HepG2 (cell line): ENCODE data around the gene EPHA4. TPM values are rescaled to one million over a fixed set of nuclear protein-coding genes. Genes with fewer than 3 reads are reported as not detected.

Source experiments
- DR1 ChIP-seq: sonication (generic); formaldehyde crosslinking; IDR thresholded peaks from 2 replicates; pipeline ENCODE4 v1.8.0; 2021; ENCODE audit warnings: mild to moderate bottlenecking, missing genetic modification reagents, inconsistent platforms
- ETV6 ChIP-seq: sonication (generic); formaldehyde crosslinking; conservative IDR thresholded peaks from 2 replicates; pipeline ENCODE4 v1.4.0; 2020; ENCODE audit warnings: missing genetic modification reagents
- EZH2 ChIP-seq: conservative IDR thresholded peaks from 2 replicates; pipeline ENCODE4 v1.6.1; 2012; ENCODE audit warnings: mild to moderate bottlenecking, low read depth, low read length, moderate library complexity
- MBD4 ChIP-seq: IDR thresholded peaks from 2 replicates; pipeline ENCODE4 v1.6.1; 2012; ENCODE audit warnings: low read length, inconsistent platforms, borderline replicate concordance
- MXD3 ChIP-seq: IDR thresholded peaks from 2 replicates; pipeline ENCODE4 v1.6.1; 2016; ENCODE audit warnings: mild to moderate bottlenecking, missing biosample characterization, missing genetic modification reagents
- RBAK ChIP-seq: sonication (generic); formaldehyde crosslinking; IDR thresholded peaks from 2 replicates; pipeline ENCODE4 v1.5.1; 2020; ENCODE audit warnings: mild to moderate bottlenecking, missing genetic modification reagents
- TFAP4 ChIP-seq: sonication (generic); IDR thresholded peaks from 2 replicates; pipeline ENCODE4 v1.6.1; 2016; ENCODE audit warnings: low read depth, borderline replicate concordance
- WIZ ChIP-seq: sonication (generic); formaldehyde crosslinking; IDR thresholded peaks from 2 replicates; pipeline ENCODE4 v1.5.1; 2020; ENCODE audit warnings: mild to moderate bottlenecking, missing genetic modification reagents
- ZNF205 ChIP-seq: IDR thresholded peaks from 2 replicates; pipeline ENCODE4 v1.6.1; 2018; ENCODE audit warnings: missing biosample characterization, missing genetic modification reagents
- ZNF276 ChIP-seq: sonication (generic); formaldehyde crosslinking; IDR thresholded peaks from 2 replicates; pipeline ENCODE4 v1.4.0; 2020; ENCODE audit warnings: mild to moderate bottlenecking, low read depth, missing genetic modification reagents
- polyA plus RNA-seq, 8 experiments: library from polyadenylated mRNA; depleted of rRNA in 3 of 8; stranded (reverse) in 7 of 8; unstranded in 1 of 8; fragments of >200 nt; fragmentation: Illumina TruSeq in 4 of 8; extraction: Trizol in 4 of 8; gene quantifications; 2 replicates each; pipeline versions ENCODE4 v1.2.1 to v1.2.3, GENCODE V29; 2011 to 2016; ENCODE audit warnings: low read depth in 4 of 8, missing spikeins in 1 of 8, mixed read lengths in 1 of 8; ENCODE audit not compliant: insufficient read depth in 1 of 8
- total RNA-seq, 5 experiments: library from RNA; depleted of rRNA; stranded (reverse); fragments of >200 nt; fragmentation: Illumina TruSeq; extraction: Trizol; gene quantifications; 2 replicates each; pipeline ENCODE4 v1.2.3, GENCODE V29; 2016; ENCODE audit warnings: low read depth in 1 of 5
- TF ChIP-seq, protein P1 (sequence below): sonication (generic); formaldehyde crosslinking; IDR thresholded peaks from 2 replicates; pipeline ENCODE4 v1.4.0; 2020; ENCODE audit warnings: mild to moderate bottlenecking, missing genetic modification reagents

Gene EPHA4
- total and polyA plus RNA-seq, 2 of the 13 experiments (the other 11 are each of a cell fraction or from before 2014, with no cell fraction given) = not detected

- no peak for TF ChIP-seq DR1 (CRISPR knock-in tag)
- TF ChIP-seq, protein P1, sequence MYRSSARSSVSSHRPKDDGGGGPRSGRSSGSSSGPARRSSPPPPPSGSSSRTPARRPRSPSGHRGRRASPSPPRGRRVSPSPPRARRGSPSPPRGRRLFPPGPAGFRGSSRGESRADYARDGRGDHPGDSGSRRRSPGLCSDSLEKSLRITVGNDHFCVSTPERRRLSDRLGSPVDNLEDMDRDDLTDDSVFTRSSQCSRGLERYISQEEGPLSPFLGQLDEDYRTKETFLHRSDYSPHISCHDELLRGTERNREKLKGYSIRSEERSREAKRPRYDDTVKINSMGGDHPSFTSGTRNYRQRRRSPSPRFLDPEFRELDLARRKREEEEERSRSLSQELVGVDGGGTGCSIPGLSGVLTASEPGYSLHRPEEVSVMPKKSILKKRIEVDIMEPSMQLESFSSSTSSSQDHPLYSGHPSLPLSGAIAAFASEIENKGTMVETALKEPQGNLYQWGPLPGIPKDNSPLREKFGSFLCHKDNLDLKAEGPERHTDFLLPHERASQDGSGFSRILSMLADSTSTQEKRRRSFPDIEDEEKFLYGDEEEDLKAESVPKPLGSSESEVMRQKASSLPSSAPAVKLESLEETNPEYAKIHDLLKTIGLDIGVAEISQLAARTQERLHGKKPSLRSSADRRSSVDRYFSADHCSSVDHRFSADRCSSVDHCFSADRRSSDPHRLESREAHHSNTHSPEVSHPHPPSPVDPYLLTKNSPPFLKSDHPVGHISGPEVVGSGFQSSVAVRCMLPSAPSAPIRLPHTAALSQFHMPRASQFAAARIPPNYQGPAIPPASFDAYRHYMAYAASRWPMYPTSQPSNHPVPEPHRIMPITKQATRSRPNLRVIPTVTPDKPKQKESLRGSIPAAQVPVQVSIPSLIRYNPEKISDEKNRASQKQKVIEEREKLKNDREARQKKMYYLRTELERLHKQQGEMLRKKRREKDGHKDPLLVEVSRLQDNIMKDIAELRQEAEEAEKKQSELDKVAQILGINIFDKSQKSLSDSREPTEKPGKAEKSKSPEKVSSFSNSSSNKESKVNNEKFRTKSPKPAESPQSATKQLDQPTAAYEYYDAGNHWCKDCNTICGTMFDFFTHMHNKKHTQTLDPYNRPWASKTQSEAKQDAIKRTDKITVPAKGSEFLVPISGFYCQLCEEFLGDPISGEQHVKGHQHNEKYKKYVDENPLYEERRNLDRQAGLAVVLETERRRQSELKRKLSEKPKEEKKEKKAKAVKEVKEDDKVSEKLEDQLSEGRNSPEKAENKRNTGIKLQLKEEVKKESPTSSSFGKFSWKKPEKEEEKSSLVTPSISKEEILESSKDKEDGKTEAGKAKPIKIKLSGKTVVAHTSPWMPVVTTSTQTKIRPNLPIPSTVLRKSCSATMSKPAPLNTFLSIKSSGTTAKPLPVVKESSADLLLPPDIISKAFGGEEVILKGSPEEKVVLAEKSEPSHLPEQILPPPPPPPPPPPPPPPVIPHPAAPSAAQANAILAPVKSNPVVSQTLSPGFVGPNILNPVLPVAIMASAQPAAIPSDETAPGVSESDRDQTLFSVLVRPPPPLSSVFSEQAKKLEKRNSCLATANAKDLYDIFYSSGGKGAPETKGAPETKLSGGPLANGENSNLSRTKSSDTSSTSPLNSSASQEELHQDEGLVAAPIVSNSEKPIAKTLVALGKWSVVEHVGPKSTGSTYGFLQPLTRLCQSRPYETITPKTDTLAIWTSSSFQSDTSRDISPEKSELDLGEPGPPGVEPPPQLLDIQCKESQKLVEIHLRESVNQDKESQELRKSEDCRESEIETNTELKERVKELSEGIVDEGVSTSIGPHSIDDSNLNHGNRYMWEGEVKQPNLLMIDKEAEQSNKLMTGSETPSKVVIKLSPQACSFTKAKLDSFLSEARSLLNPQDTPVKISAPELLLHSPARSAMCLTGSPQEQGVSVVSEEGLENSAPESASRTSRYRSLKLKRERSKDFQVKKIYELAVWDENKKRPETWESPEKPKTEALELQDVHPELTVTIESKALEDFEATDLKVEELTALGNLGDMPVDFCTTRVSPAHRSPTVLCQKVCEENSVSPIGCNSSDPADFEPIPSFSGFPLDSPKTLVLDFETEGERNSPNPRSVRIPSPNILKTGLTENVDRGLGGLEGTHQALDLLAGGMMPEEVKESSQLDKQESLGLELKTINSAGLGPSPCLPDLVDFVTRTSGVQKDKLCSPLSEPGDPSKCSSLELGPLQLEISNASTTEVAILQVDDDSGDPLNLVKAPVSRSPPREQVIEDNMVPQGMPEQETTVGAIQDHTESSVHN (CRISPR knock-in tag) = no peak
- no peak for TF ChIP-seq ZNF276 (CRISPR knock-in tag)
- no peak for TF ChIP-seq MBD4
- no peak for TF ChIP-seq ZNF205 (CRISPR knock-in tag)
- no peak for TF ChIP-seq TFAP4
- no peak for TF ChIP-seq MXD3 (CRISPR knock-in tag)
- TF ChIP-seq EZH2 = no peak
- TF ChIP-seq WIZ (CRISPR knock-in tag) = no peak
- TF ChIP-seq RBAK (CRISPR knock-in tag) = no peak
- TF ChIP-seq ETV6 = no peak
Measured at GRCh38 chr2:221473451-221473850, 98.7 kb downstream of the EPHA4 start (continued).
